Epithelial cell of proximal tubule (primary cell): Measurements from ENCODE around the gene NBEAL2. TPM values are rescaled to one million over a fixed set of nuclear protein-coding genes. Genes with fewer than 3 reads are reported as not detected.

Source experiments
- DNase-seq: peaks from one replicate; pipeline ENCODE4 v3.0.0-alpha.2; 2011; ENCODE audit warnings: low read depth
- H3K4me3 ChIP-seq: 2 replicates; pipeline ENCODE4 v1.5.1; 2011; ENCODE audit warnings: low read depth, mild to moderate bottlenecking, low read length
- total RNA-seq: library from RNA; depleted of rRNA; stranded (reverse); fragments of >200 nt; gene quantifications from 2 replicates; pipeline ENCODE4 v1.2.3, GENCODE V29; 2015
- TF ChIP-seq, protein P1 (sequence below): conservative IDR thresholded peaks from 2 replicates; pipeline ENCODE4 v1.5.1; 2012; ENCODE audit warnings: low read depth, mild to moderate bottlenecking, low read length

The NBEAL2 gene
- total RNA-seq, 1 donor from 2014 or later: 79.7 TPM

DNA sequence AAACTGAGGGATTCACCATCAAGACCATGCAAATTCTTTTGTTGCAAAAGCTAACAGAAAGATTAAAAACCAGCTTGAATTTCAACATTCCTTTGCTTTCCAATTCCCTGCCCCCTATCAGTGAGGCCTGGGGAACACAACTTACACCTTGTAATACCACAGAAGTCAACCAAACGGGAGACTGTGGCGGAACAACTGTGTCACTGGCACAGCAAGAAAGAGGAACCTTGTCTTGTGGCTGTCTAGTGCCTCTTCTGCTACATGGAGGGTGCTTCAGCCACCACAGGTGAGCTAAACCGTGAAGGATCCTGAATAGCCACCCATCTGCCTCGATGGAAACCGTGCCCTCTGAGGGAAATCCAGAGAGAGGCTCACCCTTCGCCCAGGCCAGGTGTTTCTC, 14.3 kb upstream of the NBEAL2 start:
- H3K4me3 ChIP-seq: no peak overlapping the region
- no peak for DNase-seq
- TF ChIP-seq, protein P1, sequence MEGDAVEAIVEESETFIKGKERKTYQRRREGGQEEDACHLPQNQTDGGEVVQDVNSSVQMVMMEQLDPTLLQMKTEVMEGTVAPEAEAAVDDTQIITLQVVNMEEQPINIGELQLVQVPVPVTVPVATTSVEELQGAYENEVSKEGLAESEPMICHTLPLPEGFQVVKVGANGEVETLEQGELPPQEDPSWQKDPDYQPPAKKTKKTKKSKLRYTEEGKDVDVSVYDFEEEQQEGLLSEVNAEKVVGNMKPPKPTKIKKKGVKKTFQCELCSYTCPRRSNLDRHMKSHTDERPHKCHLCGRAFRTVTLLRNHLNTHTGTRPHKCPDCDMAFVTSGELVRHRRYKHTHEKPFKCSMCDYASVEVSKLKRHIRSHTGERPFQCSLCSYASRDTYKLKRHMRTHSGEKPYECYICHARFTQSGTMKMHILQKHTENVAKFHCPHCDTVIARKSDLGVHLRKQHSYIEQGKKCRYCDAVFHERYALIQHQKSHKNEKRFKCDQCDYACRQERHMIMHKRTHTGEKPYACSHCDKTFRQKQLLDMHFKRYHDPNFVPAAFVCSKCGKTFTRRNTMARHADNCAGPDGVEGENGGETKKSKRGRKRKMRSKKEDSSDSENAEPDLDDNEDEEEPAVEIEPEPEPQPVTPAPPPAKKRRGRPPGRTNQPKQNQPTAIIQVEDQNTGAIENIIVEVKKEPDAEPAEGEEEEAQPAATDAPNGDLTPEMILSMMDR: no peak

DNA sequence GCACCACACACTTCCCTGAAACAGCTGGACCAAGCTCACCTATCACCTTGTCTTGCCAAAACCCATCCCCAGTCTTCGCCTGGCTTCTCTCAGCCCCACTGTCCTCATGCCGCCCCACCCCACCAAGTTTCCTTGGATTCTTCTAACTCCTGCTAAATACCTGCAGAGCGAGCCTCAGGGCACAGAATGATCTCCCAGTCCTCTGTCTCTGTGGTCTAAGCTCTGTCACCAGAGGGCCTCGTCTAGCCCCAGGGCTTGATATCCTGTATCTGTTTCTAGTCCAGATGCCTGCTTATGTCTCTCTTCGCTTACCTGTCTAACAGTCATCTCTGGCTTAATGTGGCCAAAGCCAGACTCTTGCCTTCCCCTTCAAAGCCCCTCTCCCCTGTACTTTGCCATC, 12.7 kb upstream of the NBEAL2 start:
- no peak for DNase-seq
- TF ChIP-seq, protein P1: peak; percentile 16
- H3K4me3 ChIP-seq: no peak overlapping the region

- TF ChIP-seq, protein P1: no peak
- no peak for DNase-seq
- H3K4me3 ChIP-seq: no peak overlapping the region
Observed at GRCh38 chr3:46968783-46969428, 10.6 kb upstream of the NBEAL2 start.

- TF ChIP-seq, protein P1: no peak
- no peak for DNase-seq
- no peak overlapping the region for H3K4me3 ChIP-seq
Observed at GRCh38 chr3:46970391-46971091, 8.9 kb upstream of the NBEAL2 start.

DNA sequence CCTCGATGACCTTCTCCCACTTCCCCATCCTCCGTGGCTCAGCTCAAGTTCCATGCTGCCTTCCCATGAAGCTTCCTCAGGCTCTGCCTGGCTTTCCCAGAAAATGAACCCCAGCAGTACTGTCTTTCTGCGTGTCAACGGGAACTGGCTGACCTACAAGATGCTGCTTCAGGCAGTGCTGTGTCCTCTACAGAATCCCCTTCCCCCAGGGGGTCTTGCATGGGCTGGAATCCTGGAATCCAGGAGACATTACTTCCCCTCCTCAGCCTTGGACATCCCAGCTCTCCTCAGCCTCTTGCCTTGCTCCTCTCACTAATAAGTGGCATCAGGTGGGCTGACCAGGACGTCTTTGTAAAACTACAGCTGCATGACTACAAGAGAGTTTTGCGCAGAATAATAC, 8.3 kb upstream of the NBEAL2 start:
- H3K4me3 ChIP-seq: no peak overlapping the region
- TF ChIP-seq, protein P1: no peak
- no peak for DNase-seq

- no peak for DNase-seq
- TF ChIP-seq, protein P1: no peak
- no peak overlapping the region for H3K4me3 ChIP-seq
Observed at GRCh38 chr3:46971742-46972141, 7.7 kb upstream of the NBEAL2 start.

- TF ChIP-seq, protein P1: no peak
- H3K4me3 ChIP-seq: no peak overlapping the region
- no peak for DNase-seq
Observed at GRCh38 chr3:46972396-46972795, 7.1 kb upstream of the NBEAL2 start.
